H1 (cell line): ENCODE data around the gene SEMA4D. TPM values are rescaled to one million over a fixed set of nuclear protein-coding genes. Genes with fewer than 3 reads are reported as not detected.
A peak's percentile ranks its signal among the peaks of the same experiment; 100 is the strongest.

Experiments used
- CTCF ChIA-PET: fragments of 300-600 bp; sonication (Branson Sonifier 250); formaldehyde crosslinking; loops from one replicate; lab custom pipeline; 2021; ENCODE audit not compliant: partially characterized antibody; lab: Charles Lee
- POLR2A ChIA-PET: fragments of 300-600 bp; sonication (Branson Sonifier 250); formaldehyde crosslinking; loops from one replicate; lab custom pipeline; 2021; ENCODE audit warnings: inconsistent platforms; ENCODE audit not compliant: partially characterized antibody; lab: Charles Lee
- DNase-seq, 2 experiments: peaks; one replicate each; pipeline versions ENCODE4 v3.0.0 to v3.0.0-alpha.2; 2010 to 2022; ENCODE audit warnings: low spot score in 2 of 2, low read depth in 1 of 2, mixed read lengths in 1 of 2
- FAIRE-seq: peaks from 2 replicates; lab custom pipeline; 2011; peaks lifted over from hg19 to GRCh38; lab: Jason Lieb, UNC
- H2AFZ ChIP-seq: 2 replicates; pipeline ENCODE4 v1.8.1; 2012; ENCODE audit warnings: low read length, inconsistent platforms
- H2AK5ac ChIP-seq: 2 replicates; pipeline ENCODE4 v1.6.1; 2013; ENCODE audit warnings: low read depth, low read length
- H2BK120ac ChIP-seq: replicated peaks from 2 replicates; pipeline ENCODE3; 2013; ENCODE audit warnings: low read depth, low read length, inconsistent platforms
- H2BK12ac ChIP-seq: 2 replicates; pipeline ENCODE4 v1.6.1; 2013; ENCODE audit warnings: low read depth, low read length
- H2BK15ac ChIP-seq: 2 replicates; pipeline ENCODE4 v1.6.1; 2013; ENCODE audit warnings: low read length
- H2BK20ac ChIP-seq: 2 replicates; pipeline ENCODE4 v1.6.1; 2013; ENCODE audit warnings: low read length
- H2BK5ac ChIP-seq: 2 replicates; pipeline ENCODE4 v1.6.1; 2013; ENCODE audit warnings: low read depth, low read length
- H3K14ac ChIP-seq: 2 replicates; pipeline ENCODE4 v1.6.1; 2013; ENCODE audit warnings: inconsistent platforms; ENCODE audit not compliant: insufficient read length
- H3K18ac ChIP-seq: 2 replicates; pipeline ENCODE4 v1.6.1; 2013; ENCODE audit warnings: low read length; ENCODE audit errors: extremely low read depth
- H3K23ac ChIP-seq: 2 replicates; pipeline ENCODE4 v1.6.1; 2013; ENCODE audit warnings: inconsistent platforms; ENCODE audit not compliant: insufficient read length
- H3K23me2 ChIP-seq: 2 replicates; pipeline ENCODE4 v1.6.1; 2013; ENCODE audit warnings: low read depth, low read length
- H3K27ac ChIP-seq: 2 replicates; pipeline ENCODE4 v1.6.1; 2011; ENCODE audit warnings: low read depth, low read length, inconsistent platforms
- H3K27me3 ChIP-seq, 4 experiments: replicated peaks in 1 of 4; 1 replicate in 1 of 4; 2 replicates in 3 of 4; pipeline versions ENCODE4 v1.6.1 to v1.8.1; 2011 to 2013; ENCODE audit warnings: low read length in 3 of 4, mild to moderate bottlenecking in 3 of 4, inconsistent platforms in 2 of 4, mixed read lengths in 2 of 4, moderate library complexity in 1 of 4; ENCODE audit not compliant: control insufficient read depth in 3 of 4, insufficient read depth in 3 of 4; ENCODE audit errors: extremely low read depth in 1 of 4
- H3K36me3 ChIP-seq, 4 experiments: 2 replicates each; pipeline versions ENCODE4 v1.6.1 to v1.8.1; 2011 to 2013; ENCODE audit warnings: mild to moderate bottlenecking in 4 of 4, low read length in 3 of 4, moderate library complexity in 2 of 4, control low read depth in 1 of 4, inconsistent platforms in 1 of 4; ENCODE audit not compliant: insufficient read depth in 4 of 4, control insufficient read depth in 2 of 4
- H3K4ac ChIP-seq: replicated peaks from 2 replicates; pipeline ENCODE3; 2013; ENCODE audit warnings: low read length, low read depth, mixed read lengths, inconsistent platforms; ENCODE audit not compliant: insufficient read length
- H3K4me1 ChIP-seq, 4 experiments: replicated peaks in 1 of 4; 1 replicate in 1 of 4; 2 replicates in 3 of 4; pipeline versions ENCODE4 v1.6.1 to v1.8.1; 2011 to 2013; ENCODE audit warnings: low read length in 3 of 4, inconsistent platforms in 2 of 4, mixed read lengths in 1 of 4; ENCODE audit not compliant: insufficient read depth in 4 of 4, control insufficient read depth in 3 of 4
- H3K4me2 ChIP-seq, 2 experiments: 2 replicates each; pipeline versions ENCODE4 v1.6.1 to v1.8.1; 2011 to 2013; ENCODE audit warnings: low read depth in 2 of 2, low read length in 2 of 2, control low read depth in 1 of 2, inconsistent platforms in 1 of 2, mild to moderate bottlenecking in 1 of 2; ENCODE audit not compliant: insufficient read depth in 1 of 2
- H3K4me3 ChIP-seq, 4 experiments: fragments of 200-600, 300-600 bp in 1 of 4; sonication (generic), shearing (Covaris generic), sonication (Bioruptor Twin) in 1 of 4; 2 replicates each; pipeline versions ENCODE4 v1.5.1 to v1.8.1; 2011 to 2016; ENCODE audit warnings: low read length in 4 of 4, low read depth in 3 of 4, control low read depth in 2 of 4, inconsistent platforms in 2 of 4, mild to moderate bottlenecking in 2 of 4, mixed read lengths in 1 of 4, moderate library complexity in 1 of 4; ENCODE audit not compliant: insufficient read depth in 2 of 4; ENCODE audit errors: extremely low read depth in 1 of 4
- H3K56ac ChIP-seq: replicated peaks from 2 replicates; pipeline ENCODE3; 2013; ENCODE audit warnings: low read depth, mild to moderate bottlenecking, mixed read lengths, low read length, inconsistent platforms; ENCODE audit not compliant: insufficient read length
- H3K79me1 ChIP-seq: 2 replicates; pipeline ENCODE4 v1.6.1; 2013; ENCODE audit warnings: low read depth, low read length, control low read depth
- H3K79me2 ChIP-seq, 2 experiments: 2 replicates each; pipeline versions ENCODE4 v1.6.1 to v1.8.1; 2012 to 2013; ENCODE audit warnings: low read length in 2 of 2, mild to moderate bottlenecking in 2 of 2, inconsistent platforms in 1 of 2; ENCODE audit not compliant: insufficient read depth in 2 of 2, control insufficient read depth in 1 of 2
- H3K9ac ChIP-seq, 4 experiments: replicated peaks in 1 of 4; 1 replicate in 1 of 4; 2 replicates in 3 of 4; pipeline versions ENCODE4 v1.6.1 to v1.8.1; 2011 to 2013; ENCODE audit warnings: low read depth in 3 of 4, low read length in 3 of 4, control low read depth in 2 of 4, mild to moderate bottlenecking in 2 of 4, moderate library complexity in 2 of 4, inconsistent platforms in 1 of 4; ENCODE audit errors: extremely low read depth in 1 of 4
- H3K9me3 ChIP-seq, 2 experiments: 2 replicates each; pipeline versions ENCODE4 v1.6.1 to v1.8.1; 2012 to 2013; ENCODE audit warnings: mild to moderate bottlenecking in 2 of 2, moderate library complexity in 2 of 2, control low read depth in 1 of 2, inconsistent platforms in 1 of 2, low read depth in 1 of 2, low read length in 1 of 2, mixed read lengths in 1 of 2; ENCODE audit not compliant: insufficient read depth in 2 of 2
- H4K20me1 ChIP-seq, 2 experiments: replicated peaks in 1 of 2; 2 replicates each; pipeline versions ENCODE3 to v1.8.1; 2011 to 2013; ENCODE audit warnings: inconsistent platforms in 2 of 2, low read length in 2 of 2, mild to moderate bottlenecking in 1 of 2; ENCODE audit not compliant: insufficient read depth in 2 of 2, control insufficient read depth in 1 of 2
- H4K5ac ChIP-seq: 2 replicates; pipeline ENCODE4 v1.6.1; 2013; ENCODE audit warnings: low read length, low read depth, mixed read lengths, inconsistent platforms; ENCODE audit not compliant: insufficient read length
- H4K8ac ChIP-seq: 2 replicates; pipeline ENCODE4 v1.8.0; 2013; ENCODE audit warnings: mild to moderate bottlenecking, moderate library complexity, low read length, inconsistent platforms; ENCODE audit not compliant: insufficient read depth; ENCODE audit errors: extremely low read depth
- H4K91ac ChIP-seq: replicated peaks from 2 replicates; pipeline ENCODE3; 2013; ENCODE audit warnings: low read length, mixed read lengths, inconsistent platforms; ENCODE audit not compliant: insufficient read length
- BRCA1 ChIP-seq: IDR thresholded peaks from 2 replicates; pipeline ENCODE4 v1.6.1; 2012; ENCODE audit warnings: low read depth, low read length, improper control_type of control experiment
- GABPA ChIP-seq: IDR thresholded peaks from 2 replicates; pipeline ENCODE4 v1.6.1; 2011; ENCODE audit warnings: mild to moderate bottlenecking, low read length, moderate library complexity, borderline replicate concordance; ENCODE audit not compliant: insufficient read depth
- POLR2A ChIP-seq, 2 experiments: IDR thresholded peaks; 1 replicate in 1 of 2; 2 replicates in 1 of 2; pipeline ENCODE4 v1.6.1; 2011; ENCODE audit warnings: low read depth in 2 of 2, low read length in 2 of 2, mild to moderate bottlenecking in 2 of 2; ENCODE audit errors: control extremely low read depth in 1 of 2
- SIRT6 ChIP-seq: IDR thresholded peaks from one replicate; pipeline ENCODE4 v1.7.1; 2012; ENCODE audit warnings: low read length, inconsistent platforms
- SP2 ChIP-seq: IDR thresholded peaks from 2 replicates; pipeline ENCODE4 v1.6.1; 2012; ENCODE audit warnings: mild to moderate bottlenecking, low read length, inconsistent platforms
- TEAD4 ChIP-seq: IDR thresholded peaks from 2 replicates; pipeline ENCODE4 v1.6.1; 2012; ENCODE audit warnings: low read depth, low read length, inconsistent platforms, mixed read lengths
- WGBS, 2 experiments: shearing (Covaris generic) in 1 of 2; methylation state at CpG; one replicate each; pipeline versions ENCODE4 v1.1.6 to v1.1.7; 2013 to 2015; ENCODE audit warnings: low lambda C conversion rate in 2 of 2, mixed read lengths in 2 of 2, inconsistent platforms in 1 of 2, low coverage in 1 of 2, missing lambda C conversion rate in 1 of 2; ENCODE audit not compliant: insufficient replicate concordance in 2 of 2, insufficient coverage in 1 of 2, insufficient read length in 1 of 2; ENCODE audit errors: extremely low coverage in 1 of 2, missing lambda C conversion rate in 1 of 2; 5-methylcytosine and 5-hydroxymethylcytosine counted together
- polyA plus RNA-seq, 7 experiments: library from polyadenylated mRNA; depleted of rRNA in 3 of 7; stranded (reverse) in 5 of 7; unstranded in 2 of 7; fragments of >200 nt in 5 of 7; fragments of 200-250 nt in 2 of 7; gene quantifications; 1 replicate in 5 of 7; 2 replicates in 1 of 7; 4 replicates in 1 of 7; pipeline versions ENCODE4 v1.2.1 to v1.2.3, GENCODE V29; 2011 to 2013; ENCODE audit warnings: missing spikeins in 2 of 7, mixed read lengths in 2 of 7
- total RNA-seq: library from RNA; stranded (reverse); fragmentation: NEBNext Ultra II Directional; extraction: Animal tissue kit (Norgen Biotek cat#: 25700); gene quantifications from 2 replicates; pipeline ENCODE4 v1.2.1, GENCODE V29; 2021

SEMA4D gene
- total and polyA plus RNA-seq, 2 of the 8 experiments (the other 6 are each of a cell fraction or from before 2014, with no cell fraction given), result 21.0 to 70.4 TPM

DNA sequence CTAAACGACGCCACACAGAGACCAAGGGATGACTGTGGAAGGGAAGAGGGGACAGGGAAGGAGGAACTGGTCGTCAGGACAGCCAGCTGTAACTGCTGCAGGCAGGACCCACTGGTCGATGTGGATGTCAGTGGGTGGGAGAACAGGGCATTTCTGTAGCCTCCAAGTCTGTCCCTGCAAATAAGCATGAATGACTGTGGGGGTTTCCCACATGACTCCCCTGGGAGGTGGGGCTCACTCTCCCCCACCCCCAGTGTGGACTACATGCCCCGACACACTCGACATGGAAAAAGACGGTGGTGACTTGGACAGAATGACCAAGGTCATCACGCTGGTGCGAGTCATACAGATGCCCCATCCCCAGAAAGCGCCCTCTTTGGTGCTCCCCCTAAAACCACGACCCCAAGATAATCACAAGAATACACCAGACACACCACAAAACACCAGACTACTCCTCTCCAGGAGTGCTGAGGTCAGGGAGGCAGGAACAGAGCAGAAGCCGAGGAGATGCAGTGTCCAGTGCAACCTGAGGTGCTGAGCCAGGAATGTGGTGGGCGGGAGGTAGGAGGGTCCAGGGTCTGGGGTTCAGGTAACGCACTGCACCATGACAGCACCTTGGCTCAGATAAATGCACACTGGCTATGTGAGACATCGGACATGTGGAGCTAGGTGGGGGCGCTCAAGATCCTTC, 114.7 kb downstream of the SEMA4D start:
- peaks cover 15 to 36% (median 24%) of the 10 kb centered on the region in 4 experiments; a peak in 7 of 8 replicates for H3K36me3 ChIP-seq

More for the DNA sequence above, 114.7 kb downstream of the SEMA4D start:
- Histone ChIP-seq H2BK15ac (no peak overlapping the region), H3K79me2 (no peaks in the 10 kb centered on the region), H4K5ac (no peak overlapping the region), H2BK120ac (no peak overlapping the region), H3K27me3 (no peaks in the 10 kb centered on the region), H3K4me1 (no peaks in the 10 kb centered on the region), H3K4me2 (no peak overlapping the region), H2BK12ac (no peak overlapping the region), H3K23me2 (no peaks in the 10 kb centered on the region), H3K4ac (no peak overlapping the region), H4K20me1 (peaks cover 4 to 8% of the 10 kb centered on the region in 2 experiments), H3K9me3 (no peaks in the 10 kb centered on the region), H4K8ac (no peak overlapping the region), H4K91ac (no peak overlapping the region), H2BK20ac (no peak overlapping the region), H2AK5ac (no peak overlapping the region), H3K56ac (no peak overlapping the region), H3K4me3 (no peak overlapping the region), H3K79me1 (no peaks in the 10 kb centered on the region; the same call in 1 of the 2 replicates), H3K27ac (no peak overlapping the region), H3K23ac (no peak overlapping the region), H3K9ac (no peak overlapping the region), H2BK5ac (no peak overlapping the region; the same call in 1 of the 2 replicates), H3K14ac (no peak overlapping the region), H3K18ac (no peak overlapping the region), H2AFZ (no peak overlapping the region)
- no peak for DNase-seq
- WGBS, 2 experiments, result 87% methylated on average over 14 of the region's 16 CpGs; no CpG with 5 or more reads in 1 of the 2 experiments
- FAIRE-seq, result no peak
- TF ChIP-seq SP2, result no peak
- TF ChIP-seq POLR2A (IDR thresholded peaks at IDR 0.05; ENCODE audit: control extremely low read depth in 1 of 2, low read depth in 2 of 2, low read length in 2 of 2), result no peak
- no peak for TF ChIP-seq BRCA1
- no peak for TF ChIP-seq GABPA
- TF ChIP-seq SIRT6, result no peak
- 0 out of 2 replicates have a peak, but pooled peaks have one; percentile 4 for TF ChIP-seq TEAD4
- POLR2A ChIA-PET, result interaction anchor here (1.5 kb wide), 1 partner anchor 11 kb away, joined by 5 read pairs; no protein-coding TSS in a partner anchor
- CTCF ChIA-PET, result interaction anchor here (1.6 to 2.0 kb wide), 2 partner anchors 19 to 46 kb away, joined by 3 to 6 read pairs; no protein-coding TSS in a partner anchor
